Measurements from ENCODE around the gene TNFRSF21.
"Not testable (repeated sequence)": the region's sequence is repeated elsewhere in the genome, so short reads cannot be mapped to it uniquely, and the experiment has no call there.

- TF ChIP-seq, protein P1, sequence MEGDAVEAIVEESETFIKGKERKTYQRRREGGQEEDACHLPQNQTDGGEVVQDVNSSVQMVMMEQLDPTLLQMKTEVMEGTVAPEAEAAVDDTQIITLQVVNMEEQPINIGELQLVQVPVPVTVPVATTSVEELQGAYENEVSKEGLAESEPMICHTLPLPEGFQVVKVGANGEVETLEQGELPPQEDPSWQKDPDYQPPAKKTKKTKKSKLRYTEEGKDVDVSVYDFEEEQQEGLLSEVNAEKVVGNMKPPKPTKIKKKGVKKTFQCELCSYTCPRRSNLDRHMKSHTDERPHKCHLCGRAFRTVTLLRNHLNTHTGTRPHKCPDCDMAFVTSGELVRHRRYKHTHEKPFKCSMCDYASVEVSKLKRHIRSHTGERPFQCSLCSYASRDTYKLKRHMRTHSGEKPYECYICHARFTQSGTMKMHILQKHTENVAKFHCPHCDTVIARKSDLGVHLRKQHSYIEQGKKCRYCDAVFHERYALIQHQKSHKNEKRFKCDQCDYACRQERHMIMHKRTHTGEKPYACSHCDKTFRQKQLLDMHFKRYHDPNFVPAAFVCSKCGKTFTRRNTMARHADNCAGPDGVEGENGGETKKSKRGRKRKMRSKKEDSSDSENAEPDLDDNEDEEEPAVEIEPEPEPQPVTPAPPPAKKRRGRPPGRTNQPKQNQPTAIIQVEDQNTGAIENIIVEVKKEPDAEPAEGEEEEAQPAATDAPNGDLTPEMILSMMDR (IDR thresholded peaks at IDR 0.05) = not testable (repeated sequence)
- not testable (repeated sequence) for TF ChIP-seq EP300 (IDR thresholded peaks at IDR 0.05; ENCODE audit: low read depth); POLR2AphosphoS5 (IDR thresholded peaks at IDR 0.05); POLR2A (IDR thresholded peaks at IDR 0.05)
Observed at GRCh38 chr6:47328139-47328538, 18.4 kb upstream of the TNFRSF21 start.
